HuH-7 (cell line): ENCODE data around the gene ABHD8.

ENCODE experiments used
- DNase-seq: peaks from one replicate; pipeline ENCODE4 v3.0.0; 2011; ENCODE audit warnings: low spot score

Gene ABHD8

GRCh38 chr19:17321655-17322489 is 18.6 kb upstream of the ABHD8 start:
- no peak for DNase-seq

- DNase-seq = no peak
Measured at GRCh38 chr19:17320435-17320834, 17.2 kb upstream of the ABHD8 start.

GRCh38 chr19:17319473-17320238 is 16.4 kb upstream of the ABHD8 start:
- no peak for DNase-seq

GRCh38 chr19:17318966-17319365 is 15.7 kb upstream of the ABHD8 start:
- no peak for DNase-seq

GRCh38 chr19:17314007-17314593 is 10.9 kb upstream of the ABHD8 start:
- no peak for DNase-seq

- DNase-seq = no peak
Measured at GRCh38 chr19:17312189-17313113, 9.2 kb upstream of the ABHD8 start.

GRCh38 chr19:17311455-17312188 is 8.4 kb upstream of the ABHD8 start:
- no peak for DNase-seq

GRCh38 chr19:17309965-17310461 is 6.8 kb upstream of the ABHD8 start:
- DNase-seq = no peak

GRCh38 chr19:17309198-17309964 is 6.2 kb upstream of the ABHD8 start, which contains the start of gene DDA1:
DDA1 (plus strand) TSS chr19:17309563; CDS start chr19:17309655, 92 bp downstream.
- DNase-seq = peak; percentile 98

GRCh38 chr19:17307876-17308377 is 4.7 kb upstream of the ABHD8 start:
- no peak for DNase-seq

- no peak for DNase-seq
Measured at GRCh38 chr19:17306285-17306714, 3.1 kb upstream of the ABHD8 start.

GRCh38 chr19:17305517-17306284 is 2.5 kb upstream of the ABHD8 start, which contains the start of gene MRPL34:
MRPL34 (plus strand) TSS chr19:17305872; CDS start chr19:17305893, 21 bp downstream.
- DNase-seq = peak; percentile 85

GRCh38 chr19:17305216-17305516 is 1.9 kb upstream of the ABHD8 start:
- DNase-seq = no peak

GRCh38 chr19:17304386-17305215 is 1.4 kb upstream of the ABHD8 start:
- no peak for DNase-seq

- DNase-seq = no peak
Measured at GRCh38 chr19:17303940-17304267, 679 bp upstream of the ABHD8 start.

GRCh38 chr19:17302391-17303166 is 646 bp downstream of the ABHD8 start:
- DNase-seq = no peak

GRCh38 chr19:17300992-17301619 is 2.1 kb downstream of the ABHD8 start:
- no peak for DNase-seq
